ENCODE measurements around the gene FHL3.
A peak's percentile ranks its signal among the peaks of the same experiment; 100 is the strongest.

The FHL3 gene

DNA sequence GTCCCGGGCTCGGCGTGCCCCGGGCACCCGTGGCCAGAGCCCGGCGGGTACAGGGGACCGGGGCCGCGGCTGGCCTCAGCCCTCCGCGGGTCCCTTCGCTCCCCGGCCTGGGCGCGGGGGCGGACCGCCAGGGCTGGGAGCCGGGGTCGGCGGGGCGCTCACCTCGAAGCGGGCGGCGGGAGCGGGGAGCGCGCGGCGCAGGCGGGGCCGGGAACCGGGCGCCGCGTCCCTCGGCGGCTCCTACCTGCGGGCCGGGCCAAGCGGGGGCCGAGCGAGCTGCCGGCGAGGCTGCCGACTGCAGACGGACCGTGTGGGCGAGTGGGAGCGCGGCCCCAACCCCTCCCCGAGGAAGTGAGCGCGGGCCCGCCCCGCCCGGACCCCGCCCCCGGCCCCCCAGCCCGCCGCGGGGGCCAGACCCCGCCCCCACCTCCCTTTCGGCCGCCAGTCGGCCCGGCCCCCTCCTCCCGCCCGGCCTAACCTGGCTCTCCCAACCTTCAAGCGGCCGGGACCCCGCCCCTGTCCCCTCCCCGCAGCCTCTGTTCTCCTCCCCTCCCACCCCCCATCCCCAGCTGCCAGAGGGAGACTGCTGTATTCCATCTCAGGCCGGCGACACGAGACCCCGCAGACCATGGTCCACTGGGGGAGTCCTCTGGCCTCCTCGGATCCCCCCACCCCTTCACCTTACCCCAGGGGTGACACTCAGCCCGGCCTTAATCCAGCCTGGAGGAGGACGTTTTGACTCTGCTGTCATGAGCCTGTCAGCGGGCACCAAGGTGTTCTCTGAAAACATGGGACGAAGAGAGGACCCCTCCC, at the start of gene FHL3:
FHL3 (minus strand) TSS at position 320 of the 813 bp plus-strand sequence. CDS start 6,102 bp downstream, outside the sequence.
- DNase-seq: peak; percentile 94

DNA sequence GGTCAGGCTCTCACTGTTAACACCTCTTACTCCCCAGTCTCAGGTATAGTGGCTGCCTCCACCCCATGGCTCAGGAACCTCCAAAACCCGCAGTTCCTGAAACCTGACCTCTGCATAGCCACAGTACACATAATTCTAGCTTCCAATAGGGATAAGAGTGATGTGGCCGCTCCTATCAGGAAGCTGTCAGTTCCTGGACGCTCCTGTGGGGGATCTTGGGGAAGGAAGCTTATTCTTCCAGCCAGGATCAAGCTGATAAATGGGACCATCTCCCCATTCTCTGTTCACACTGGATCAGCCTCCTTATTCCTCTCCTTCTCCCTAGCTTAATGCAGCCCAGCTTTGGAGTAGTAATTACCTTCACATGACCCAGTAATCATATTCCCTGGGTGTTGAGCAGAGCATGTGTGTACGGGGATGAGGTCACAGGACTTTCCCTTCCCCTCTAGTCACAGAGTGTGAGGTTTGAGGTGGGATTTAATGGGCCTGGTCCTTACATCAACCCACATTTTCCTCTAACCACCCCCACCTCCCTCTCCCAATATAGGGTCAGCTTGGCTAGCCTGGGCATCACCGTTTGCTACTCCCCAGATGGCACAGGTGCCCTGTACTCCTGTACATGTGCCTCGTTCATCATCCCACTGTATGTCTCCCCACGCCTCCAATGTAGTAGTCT, 48.2 kb upstream of the FHL3 start:
- DNase-seq: no peak

- DNase-seq: no peak
These were observed 47.6 kb upstream of the FHL3 start for GRCh38 chr1:38052750-38053415.

DNA sequence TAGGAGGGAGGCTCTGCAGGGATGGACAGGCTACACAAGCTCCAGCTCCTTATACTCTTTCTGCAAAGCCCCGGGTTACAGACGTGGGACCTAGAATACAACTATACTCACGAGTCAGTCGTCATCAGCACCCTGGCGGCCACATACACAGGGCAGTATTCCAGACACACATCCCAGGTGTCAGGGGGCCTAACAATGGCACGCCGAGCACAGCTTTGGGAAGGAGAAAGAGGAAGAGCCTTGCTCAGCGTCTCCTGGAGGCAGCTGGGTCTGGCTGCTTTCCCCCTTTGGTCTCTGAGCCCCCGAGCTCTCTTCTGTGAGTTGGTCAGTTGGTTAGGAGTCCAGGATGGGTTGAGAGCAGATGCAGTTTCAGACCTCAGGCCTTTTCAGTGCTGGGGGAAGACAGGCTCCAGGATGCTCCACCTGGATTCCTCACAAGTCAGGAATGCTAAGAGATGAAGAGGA, 45.8 kb upstream of the FHL3 start:
- no peak for DNase-seq

DNA sequence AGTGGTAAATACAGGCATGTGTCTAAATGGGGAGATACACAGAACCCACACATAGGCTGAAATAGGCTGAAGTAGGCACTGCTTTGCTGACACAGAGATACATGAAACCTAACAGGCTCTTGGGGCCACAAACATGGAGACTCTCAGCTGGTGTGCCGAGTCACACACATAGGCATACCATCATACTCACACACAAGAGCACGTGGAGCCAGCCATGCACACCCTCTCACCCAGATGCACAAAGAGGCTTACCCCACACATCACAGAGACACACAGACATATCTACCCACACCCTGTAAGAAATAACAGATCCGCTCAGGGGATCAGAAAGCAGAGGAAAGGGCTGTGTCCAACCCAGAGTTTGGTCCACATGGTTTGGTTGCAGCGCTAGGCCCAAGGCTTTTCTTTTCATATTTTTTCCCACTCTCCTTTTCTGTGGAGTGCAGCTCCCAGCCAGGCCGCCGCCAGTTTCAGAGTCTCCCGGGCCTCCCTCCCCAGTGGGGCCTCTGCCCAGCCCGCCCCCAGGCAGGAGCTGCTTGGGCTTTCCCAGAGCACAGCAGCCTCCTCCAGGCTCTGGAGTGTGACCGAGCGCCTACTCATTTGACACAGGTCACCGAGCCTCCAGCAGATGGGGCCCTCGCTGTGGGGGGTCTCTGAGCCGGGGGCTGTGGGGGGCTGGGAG, 45.2 kb upstream of the FHL3 start:
- DNase-seq: no peak

GRCh38 chr1:38047603-38048141, 42.4 kb upstream of the FHL3 start:
- peak; percentile 87 for DNase-seq

GRCh38 chr1:38046884-38047602, 41.7 kb upstream of the FHL3 start:
- peak; percentile 91 for DNase-seq

DNA sequence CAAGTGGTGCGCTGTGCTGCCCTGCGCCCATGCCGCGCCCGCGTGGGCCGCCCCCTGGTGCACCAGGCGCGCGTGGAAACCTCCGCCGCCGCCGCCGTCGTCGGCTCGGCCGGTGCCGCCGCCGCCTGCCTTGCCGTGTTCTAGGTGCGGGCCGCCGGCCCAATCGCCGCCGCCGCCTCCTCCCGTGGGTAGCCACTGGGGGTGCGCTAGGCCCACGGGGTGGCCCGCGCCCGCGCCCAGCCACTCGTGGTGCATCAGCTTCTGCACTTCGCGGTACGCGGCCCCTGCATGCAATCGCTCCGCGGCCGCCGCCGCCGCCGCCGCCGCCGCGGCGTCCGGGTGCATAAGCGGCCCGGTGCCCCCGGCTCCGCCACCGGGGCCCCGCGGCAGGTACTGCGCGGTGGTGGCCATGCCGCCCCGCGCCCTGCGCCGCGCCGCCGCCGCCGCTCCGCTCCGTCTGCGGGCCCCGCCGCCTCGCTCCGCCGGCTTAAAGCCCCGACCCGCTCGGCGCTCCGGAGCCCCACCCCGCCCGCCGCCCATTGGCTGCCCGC, 41.1 kb upstream of the FHL3 start, which contains the start of gene POU3F1:
POU3F1 (minus strand) TSS at position 461 of the 551 bp plus-strand sequence; CDS start at position 411, 50 bp downstream.
- DNase-seq: no peak

DNA sequence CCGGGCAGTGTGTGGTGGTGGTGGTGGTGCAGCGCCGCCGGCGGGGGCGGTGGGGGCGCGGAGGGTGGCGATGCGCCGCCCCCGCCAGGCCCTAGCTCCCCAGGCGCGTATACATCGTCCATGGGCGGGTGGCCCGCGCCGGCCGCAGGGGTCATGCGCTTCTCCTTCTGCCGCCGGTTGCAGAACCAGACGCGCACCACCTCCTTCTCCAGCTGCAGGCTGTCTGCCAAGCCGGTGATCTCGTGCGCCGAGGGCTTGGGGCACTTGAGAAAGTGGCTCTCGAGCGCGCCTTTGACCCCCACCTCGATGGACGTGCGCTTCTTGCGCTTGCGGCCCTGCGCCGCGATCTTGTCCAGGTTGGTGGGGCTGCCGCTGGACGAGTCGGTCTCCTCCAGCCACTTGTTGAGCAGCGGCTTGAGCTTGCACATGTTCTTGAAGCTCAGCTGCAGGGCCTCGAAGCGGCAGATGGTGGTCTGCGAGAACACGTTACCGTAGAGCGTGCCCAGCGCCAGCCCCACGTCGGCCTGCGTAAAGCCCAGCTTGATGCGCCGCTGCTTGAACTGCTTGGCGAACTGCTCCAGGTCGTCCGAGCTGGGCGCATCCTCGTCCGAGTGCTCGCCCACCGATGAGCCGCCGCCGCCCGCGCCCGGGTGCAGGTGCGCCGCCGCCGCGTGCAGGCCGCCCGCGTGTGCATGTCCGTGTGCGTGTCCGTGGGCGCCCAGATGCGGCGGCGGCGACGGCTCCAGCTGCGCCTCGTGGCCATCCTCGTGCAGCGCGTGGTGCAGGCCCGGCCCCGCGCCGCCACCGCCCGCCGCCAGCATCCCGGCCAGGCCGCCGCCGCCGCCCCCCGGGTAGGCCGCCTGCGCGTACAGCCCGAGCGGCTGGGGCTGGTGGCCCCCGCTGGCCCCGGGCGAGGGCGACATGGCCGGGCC, 40.4 kb upstream of the FHL3 start:
- DNase-seq: no peak

DNA sequence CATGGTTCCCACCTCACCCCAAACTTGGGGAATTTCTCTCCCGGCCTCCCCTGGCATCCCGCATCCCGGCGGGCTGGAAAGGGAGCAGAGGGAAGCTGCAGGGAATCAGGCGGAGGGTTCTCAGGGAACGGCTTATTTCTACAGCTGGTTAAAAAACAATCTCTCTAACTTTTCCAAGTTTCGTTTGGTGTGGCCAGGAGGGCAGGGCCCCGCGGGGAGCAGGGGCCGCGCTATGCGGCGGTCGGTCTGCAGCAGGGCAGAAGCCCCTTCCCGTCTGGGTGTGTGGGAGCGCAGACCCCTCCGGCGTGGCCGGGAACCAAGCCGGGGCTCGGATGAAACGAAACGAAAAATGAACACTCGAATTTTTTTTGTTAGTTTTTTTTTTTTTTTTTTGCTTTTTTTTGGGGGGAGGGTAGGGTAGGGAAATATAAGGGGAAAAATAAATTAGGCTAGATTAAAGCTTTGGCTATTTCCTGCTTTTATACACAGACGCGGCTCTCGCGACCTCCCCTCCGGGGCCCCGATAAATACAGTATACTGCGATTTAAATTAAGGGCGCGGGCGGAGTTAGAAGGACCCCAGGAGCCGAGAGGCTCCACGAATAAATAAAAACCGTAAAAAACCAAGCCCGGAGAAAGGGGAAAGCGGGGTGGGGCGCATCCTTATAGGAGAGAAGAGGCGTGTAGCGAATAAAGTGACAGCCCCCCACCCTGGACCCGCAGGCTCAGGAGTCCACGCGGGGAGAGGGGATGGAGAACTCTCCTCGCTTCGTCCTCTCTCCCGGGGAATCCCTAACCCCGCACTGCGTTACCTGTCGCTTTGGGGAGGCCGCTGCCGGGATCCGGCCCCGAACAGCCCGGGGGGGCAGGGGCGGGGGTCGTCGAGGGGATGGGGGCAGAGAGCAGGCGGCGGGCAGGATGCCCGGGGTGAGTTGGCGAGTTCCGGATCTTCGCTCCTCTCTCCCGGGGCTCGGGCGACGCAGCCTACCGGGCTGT, 39.2 kb upstream of the FHL3 start:
- DNase-seq: no peak

DNA sequence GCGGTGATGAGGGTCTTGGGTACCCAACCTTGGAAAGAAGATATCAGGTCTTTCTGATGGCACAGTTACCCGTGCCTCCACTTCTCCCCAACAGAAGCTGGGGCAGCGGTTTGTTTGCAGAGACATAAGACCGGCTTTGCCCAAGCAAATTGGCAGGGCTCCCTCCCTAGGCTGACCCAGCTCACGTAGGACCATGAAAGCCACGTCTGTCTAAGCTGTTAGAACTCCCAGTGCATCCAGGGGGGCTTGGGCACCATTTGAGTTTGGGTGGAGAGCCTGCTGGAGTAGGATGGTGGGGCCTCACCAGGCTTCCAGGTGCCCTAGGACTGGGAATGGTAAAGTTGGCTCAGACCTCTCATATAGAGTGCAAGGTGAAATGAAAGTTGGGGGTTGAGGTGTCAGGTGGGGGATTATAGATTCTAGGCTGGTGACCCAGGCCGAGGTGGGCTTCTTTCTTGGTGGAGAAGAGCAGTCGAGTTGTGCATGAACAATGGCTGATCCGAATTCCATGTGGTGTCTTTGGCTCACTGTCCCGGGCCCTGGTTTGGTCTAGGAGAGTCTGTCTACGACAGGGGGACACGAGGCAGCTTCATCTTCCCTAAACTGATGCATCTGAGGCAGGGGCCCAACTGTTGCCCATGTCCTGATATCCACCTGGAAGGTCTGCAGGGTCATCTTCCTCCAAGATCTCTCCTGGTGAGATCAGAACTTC, 37.9 kb upstream of the FHL3 start:
- no peak for DNase-seq

DNA sequence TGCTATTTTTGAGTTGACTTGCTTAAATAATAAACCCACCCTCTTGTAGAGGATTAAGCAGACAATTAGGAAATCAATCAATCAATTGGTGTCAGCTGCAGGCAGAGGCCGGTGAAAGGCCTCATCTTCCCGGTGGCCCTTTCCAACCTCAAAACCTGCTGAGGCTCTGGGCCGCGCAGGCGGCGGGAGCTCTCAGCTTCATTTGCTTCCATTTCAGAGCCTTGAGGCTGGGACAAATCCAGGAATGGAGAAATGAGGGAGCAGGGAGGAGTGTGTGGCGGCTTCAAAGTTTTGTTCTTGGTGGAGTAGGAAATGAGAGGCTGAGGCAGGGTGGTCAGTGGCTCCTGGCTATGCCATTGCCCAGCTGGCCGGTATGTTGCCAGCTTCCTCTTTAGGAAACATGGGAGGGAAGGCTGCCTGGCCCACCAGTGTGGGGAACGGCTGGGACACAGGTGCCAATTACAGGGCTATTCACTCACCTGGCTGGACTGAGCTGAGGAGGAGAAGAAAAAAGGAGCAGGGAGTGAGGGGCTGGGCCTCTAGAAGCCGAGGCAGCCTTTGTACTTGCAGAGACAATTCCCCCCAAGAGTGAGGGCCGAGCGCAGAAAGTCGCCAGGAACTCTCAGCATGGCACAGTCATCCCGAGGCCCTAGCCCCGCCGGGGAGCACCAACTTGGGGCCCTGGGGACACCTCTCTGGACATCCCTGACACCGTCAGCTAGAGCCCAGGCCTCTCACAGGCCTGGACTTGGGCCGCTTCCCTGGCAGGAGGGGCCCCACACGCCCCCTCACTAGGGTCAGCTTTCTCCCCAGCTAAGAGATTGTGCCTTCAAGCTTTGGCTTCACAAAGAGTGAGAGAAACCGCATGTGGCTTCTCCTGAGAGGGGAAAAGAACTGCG, 36.9 kb upstream of the FHL3 start:
- DNase-seq: no peak

DNA sequence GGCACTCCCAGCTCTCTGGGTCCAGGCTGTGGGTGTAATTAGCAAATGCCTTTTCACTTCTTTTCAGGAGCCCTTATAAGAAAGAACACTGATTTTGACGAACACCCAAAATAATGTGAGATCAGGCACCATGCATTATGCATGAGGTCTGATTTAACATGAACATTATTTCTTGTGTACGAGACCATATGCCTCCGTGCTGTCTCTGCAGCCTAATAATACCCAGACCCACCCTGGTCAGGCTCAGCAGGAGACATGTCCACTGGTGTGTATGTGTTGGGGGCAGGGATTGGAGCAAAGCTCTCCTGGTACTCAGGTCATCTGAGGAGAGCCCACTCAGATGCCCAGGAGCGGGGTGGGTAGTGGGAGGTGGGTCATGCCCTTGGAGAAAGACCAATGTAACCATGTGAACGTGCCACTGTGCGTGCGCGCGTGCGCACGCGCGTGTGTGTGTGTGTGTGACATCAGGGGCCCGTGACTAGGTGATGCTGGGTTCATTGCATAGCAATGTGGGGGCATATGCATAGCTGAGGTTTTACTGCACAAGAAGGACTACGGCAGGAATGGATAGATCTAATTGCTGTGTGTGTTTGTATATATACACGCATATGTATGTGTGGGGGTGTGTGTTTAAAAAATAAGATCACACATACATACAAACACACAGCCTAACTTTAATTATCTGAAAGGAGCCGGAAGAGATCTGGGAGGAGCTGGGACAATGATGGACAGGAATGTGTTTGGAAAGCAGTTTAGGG, 34.2 kb upstream of the FHL3 start:
- DNase-seq: peak; percentile 47

- no peak for DNase-seq
These were observed 33.5 kb upstream of the FHL3 start for GRCh38 chr1:38038861-38039260.

DNA sequence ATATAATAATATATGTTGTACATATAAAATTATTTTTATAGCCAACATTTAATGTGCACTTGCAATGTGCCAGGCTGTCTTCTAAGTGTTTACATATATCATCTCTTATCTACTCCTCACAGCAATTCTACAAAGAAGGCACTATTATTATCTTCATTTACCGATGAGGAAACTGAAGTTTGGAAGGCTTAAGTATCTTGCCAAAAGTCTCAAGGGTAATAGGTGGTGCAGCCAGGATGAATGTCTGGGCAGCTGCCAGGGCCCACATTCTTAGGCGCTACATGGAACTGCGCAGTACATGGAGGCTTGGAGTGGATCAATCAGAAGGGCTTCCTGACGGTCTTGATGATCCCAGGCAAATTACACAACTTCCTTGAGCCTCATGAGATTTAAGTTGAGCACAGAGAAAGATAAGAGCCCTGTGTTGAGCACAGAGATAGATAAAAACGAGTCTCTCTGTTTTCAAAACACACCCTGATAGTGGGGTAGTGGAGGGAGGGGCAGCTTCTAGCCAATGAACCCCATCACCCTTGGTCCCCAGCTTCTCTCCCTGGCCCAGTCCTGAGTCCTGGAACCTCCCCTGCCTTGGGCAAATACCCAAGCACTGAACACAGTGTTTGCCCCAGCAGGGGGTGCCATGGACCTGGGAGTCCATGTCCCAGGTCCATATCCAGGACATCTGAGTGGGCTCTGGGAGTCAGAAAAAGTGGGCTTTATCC, 32.1 kb upstream of the FHL3 start:
- DNase-seq: no peak

DNA sequence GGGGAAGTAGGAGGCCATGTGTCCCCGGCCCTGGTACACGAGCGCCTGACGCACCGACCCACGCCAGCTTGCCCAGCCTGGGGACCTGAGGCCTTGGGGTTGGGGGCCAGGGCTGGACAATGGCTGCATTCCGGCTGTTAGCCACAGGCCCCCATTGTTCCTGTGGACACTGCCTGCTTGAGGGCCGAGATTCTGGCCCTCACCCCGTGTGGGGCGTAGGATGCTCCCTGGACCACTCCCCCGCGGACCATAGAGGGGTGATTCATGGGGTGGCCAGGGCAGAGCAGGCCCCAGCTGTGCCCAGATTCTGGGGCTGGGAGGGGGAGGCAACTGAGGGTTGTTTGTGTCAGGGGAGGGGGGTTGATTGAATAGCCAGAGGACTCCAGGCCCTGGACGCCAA, 29.6 kb upstream of the FHL3 start:
- no peak for DNase-seq

Data from islet precursor cell (in vitro differentiated cells).